ENCODE data around the gene FAM83B.

Gene FAM83B

DNA sequence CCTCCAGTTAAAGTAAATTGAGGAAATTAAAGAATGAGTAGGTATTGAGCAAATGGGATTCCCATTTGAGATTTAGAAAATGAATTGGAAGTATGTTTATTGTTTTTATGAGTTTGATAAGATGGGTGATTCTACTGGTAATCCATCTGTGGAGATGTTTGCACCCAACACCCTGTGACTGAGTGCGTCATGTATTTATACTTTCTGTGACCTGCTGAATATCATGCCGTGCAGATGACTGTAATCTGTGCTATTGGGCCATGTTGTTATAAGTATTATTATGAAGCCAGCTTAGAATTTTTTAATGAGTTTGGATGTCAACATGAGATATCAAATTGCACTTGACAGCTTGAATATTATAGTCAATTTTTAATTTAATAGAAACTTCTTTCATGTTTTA, 17.7 kb downstream of the FAM83B start:
- Histone ChIP-seq H3K4me1 (ENCODE audit: control insufficient read depth in 1 of 2, insufficient read depth in 1 of 2, low read depth in 1 of 2, low read length in 1 of 2) (no peaks in the 10 kb centered on the region), H3K27me3 (no peaks in the 10 kb centered on the region), H3K4me3 (ENCODE audit: low read depth in 1 of 2, low read length in 1 of 2) (no peak overlapping the region), H3K36me3 (no peaks in the 10 kb centered on the region), H3K9me3 (no peaks in the 10 kb centered on the region), H3K27ac (no peak overlapping the region)
- TF ChIP-seq, protein P1, sequence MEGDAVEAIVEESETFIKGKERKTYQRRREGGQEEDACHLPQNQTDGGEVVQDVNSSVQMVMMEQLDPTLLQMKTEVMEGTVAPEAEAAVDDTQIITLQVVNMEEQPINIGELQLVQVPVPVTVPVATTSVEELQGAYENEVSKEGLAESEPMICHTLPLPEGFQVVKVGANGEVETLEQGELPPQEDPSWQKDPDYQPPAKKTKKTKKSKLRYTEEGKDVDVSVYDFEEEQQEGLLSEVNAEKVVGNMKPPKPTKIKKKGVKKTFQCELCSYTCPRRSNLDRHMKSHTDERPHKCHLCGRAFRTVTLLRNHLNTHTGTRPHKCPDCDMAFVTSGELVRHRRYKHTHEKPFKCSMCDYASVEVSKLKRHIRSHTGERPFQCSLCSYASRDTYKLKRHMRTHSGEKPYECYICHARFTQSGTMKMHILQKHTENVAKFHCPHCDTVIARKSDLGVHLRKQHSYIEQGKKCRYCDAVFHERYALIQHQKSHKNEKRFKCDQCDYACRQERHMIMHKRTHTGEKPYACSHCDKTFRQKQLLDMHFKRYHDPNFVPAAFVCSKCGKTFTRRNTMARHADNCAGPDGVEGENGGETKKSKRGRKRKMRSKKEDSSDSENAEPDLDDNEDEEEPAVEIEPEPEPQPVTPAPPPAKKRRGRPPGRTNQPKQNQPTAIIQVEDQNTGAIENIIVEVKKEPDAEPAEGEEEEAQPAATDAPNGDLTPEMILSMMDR (IDR thresholded peaks at IDR 0.05): no peak

DNA sequence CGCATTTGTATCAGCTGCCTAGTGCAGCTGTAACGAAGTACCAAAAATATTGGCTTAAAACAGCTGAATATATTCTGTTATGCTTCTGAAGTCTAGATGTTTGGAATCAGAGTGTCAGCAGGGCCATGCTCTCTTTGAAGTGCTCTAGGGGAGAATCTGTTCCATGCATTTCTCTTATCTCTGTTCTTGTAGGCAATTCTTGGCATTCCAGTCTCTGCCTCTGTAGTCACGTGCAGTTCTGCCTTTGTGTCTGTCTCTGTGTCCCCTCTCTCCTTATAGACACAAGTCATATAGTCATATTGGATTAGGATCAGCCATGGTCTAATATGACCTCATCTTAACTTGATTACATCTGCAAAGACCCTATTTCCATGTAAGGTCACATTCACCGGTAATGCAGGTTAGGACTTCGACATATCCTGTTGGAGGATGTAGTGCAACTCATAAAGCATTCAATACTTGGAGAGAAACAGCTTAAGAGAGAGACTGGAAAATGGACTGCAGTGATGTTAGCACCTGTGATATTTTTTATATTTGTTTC, 18.6 kb downstream of the FAM83B start:
- Histone ChIP-seq H3K36me3 (no peaks in the 10 kb centered on the region), H3K27ac (no peak overlapping the region), H3K4me3 (ENCODE audit: low read depth in 1 of 2, low read length in 1 of 2) (no peak overlapping the region), H3K9me3 (no peaks in the 10 kb centered on the region), H3K4me1 (ENCODE audit: control insufficient read depth in 1 of 2, insufficient read depth in 1 of 2, low read depth in 1 of 2, low read length in 1 of 2) (no peaks in the 10 kb centered on the region), H3K27me3 (no peaks in the 10 kb centered on the region)
- TF ChIP-seq, protein P1 (IDR thresholded peaks at IDR 0.05): no peak

DNA sequence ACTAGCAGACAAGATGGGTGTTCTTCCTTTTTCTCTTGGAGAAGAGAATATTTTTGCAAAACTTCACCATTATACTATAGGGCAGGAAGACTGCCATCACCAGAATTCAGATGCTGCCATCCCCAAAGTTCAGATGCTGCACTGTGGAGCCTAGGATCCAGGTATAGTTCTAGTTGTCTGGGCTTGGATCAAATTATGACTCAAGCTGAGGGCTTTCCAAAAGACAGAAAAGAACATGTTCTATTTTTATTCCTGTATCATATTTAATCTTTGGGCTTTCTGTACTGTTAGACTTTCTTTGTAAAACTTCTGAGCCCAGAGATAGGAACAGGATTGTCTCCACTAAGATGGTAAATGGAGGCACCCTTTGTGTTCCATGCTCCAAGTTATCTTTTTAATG, 22.0 kb downstream of the FAM83B start:
- H3K4me3 ChIP-seq (ENCODE audit: low read depth in 1 of 2, low read length in 1 of 2): no peak overlapping the region
- no peaks in the 10 kb centered on the region for H3K36me3 ChIP-seq
- no peaks in the 10 kb centered on the region for H3K4me1 ChIP-seq (ENCODE audit: control insufficient read depth in 1 of 2, insufficient read depth in 1 of 2, low read depth in 1 of 2, low read length in 1 of 2)
- H3K27ac ChIP-seq: no peak overlapping the region
- TF ChIP-seq, protein P1 (IDR thresholded peaks at IDR 0.05): no peak
- no peaks in the 10 kb centered on the region for H3K9me3 ChIP-seq
- no peaks in the 10 kb centered on the region for H3K27me3 ChIP-seq

DNA sequence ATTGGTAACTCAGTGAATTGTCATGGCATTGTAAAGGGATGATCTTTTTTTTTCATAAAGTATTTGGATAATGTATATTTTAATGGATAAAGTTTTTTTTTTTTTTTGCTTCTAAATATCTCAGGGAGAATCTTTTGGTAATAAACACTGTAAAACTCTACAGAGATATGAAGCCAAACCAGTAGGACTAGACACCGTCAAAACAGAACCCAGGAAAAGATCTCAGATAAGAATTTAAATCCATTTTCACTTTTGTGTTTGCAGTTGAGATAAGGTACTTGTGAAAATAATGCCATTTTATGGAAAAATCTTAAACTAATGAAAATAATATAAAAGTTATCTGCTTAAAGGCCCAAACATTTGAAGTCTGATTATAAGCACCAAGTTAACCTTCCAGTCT, 27.0 kb downstream of the FAM83B start:
- TF ChIP-seq, protein P1 (IDR thresholded peaks at IDR 0.05): no peak
- H3K4me3 ChIP-seq (ENCODE audit: low read depth in 1 of 2, low read length in 1 of 2): no peak overlapping the region
- H3K36me3 ChIP-seq: no peaks in the 10 kb centered on the region
- no peaks in the 10 kb centered on the region for H3K4me1 ChIP-seq (ENCODE audit: control insufficient read depth in 1 of 2, insufficient read depth in 1 of 2, low read depth in 1 of 2, low read length in 1 of 2)
- no peak overlapping the region for H3K27ac ChIP-seq
- no peaks in the 10 kb centered on the region for H3K9me3 ChIP-seq
- no peaks in the 10 kb centered on the region for H3K27me3 ChIP-seq

DNA sequence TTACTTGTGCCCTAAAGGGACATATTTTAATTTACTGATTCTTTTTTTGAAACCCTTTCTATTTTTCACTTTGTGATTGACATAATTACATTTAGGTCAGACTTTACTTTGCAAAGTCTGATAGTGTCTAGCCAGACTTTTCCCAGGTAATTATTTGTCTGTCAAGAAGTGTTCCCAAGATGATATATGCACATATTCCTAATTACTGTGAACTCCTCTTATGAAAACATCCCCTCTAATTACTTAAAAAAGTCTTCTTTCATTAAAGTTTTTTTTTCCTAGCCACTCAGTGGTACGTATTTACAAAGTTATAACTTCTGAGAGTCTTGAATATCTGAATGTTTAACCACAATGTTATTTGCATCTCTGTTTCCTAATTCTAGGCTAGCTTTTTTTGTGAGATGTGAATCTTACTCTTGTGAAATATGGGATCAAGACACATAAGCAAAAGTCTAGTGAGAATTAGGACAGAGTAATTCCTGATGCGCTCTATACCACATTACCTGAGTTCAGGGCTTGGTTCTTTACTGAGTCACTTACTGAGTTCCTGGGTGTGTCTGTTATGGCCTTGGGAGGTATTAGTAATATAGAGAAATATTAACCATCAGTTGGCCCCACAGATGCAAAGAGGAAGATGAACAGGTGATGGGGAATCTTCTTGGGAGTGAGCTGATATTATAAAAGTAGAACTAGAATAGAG, 27.9 kb downstream of the FAM83B start:
- Histone ChIP-seq H3K9me3 (no peaks in the 10 kb centered on the region), H3K27me3 (no peaks in the 10 kb centered on the region), H3K36me3 (no peaks in the 10 kb centered on the region), H3K4me3 (ENCODE audit: low read depth in 1 of 2, low read length in 1 of 2) (no peak overlapping the region), H3K27ac (no peak overlapping the region), H3K4me1 (ENCODE audit: control insufficient read depth in 1 of 2, insufficient read depth in 1 of 2, low read depth in 1 of 2, low read length in 1 of 2) (no peaks in the 10 kb centered on the region)
- TF ChIP-seq, protein P1 (IDR thresholded peaks at IDR 0.05): no peak
